Activated T-cell treated with anti-CD3 and anti-CD28 coated beads, Interleukin-2, amount 50 U/mL, for 4 hours (primary cell): ENCODE measurements around the gene PTPRB. TPM values are rescaled to one million over a fixed set of nuclear protein-coding genes. Genes with fewer than 3 reads are reported as not detected.

Experiments used
- ATAC-seq, 2 donors: fragments of 200-7000 bp; cut with Tn5 transposase; one replicate each; pipeline ENCODE4 v1.10.0; 2021
- DNase-seq: peaks from one replicate; pipeline ENCODE4 v3.0.0-alpha.2; 2020
- H3K27me3 Mint-ChIP-seq: one replicate; pipeline ENCODE4 v1.8.0; 2021; ENCODE audit warnings: low read depth, mixed read lengths
- H3K36me3 Mint-ChIP-seq: one replicate; pipeline ENCODE4 v1.8.0; 2022; ENCODE audit warnings: mixed read lengths; ENCODE audit not compliant: insufficient read depth
- H3K4me1 Mint-ChIP-seq: one replicate; pipeline ENCODE4 v1.8.0; 2021; ENCODE audit warnings: low read depth, mixed read lengths
- H3K4me3 Mint-ChIP-seq: one replicate; pipeline ENCODE4 v1.8.0; 2021; ENCODE audit warnings: mild to moderate bottlenecking, moderate library complexity, mixed read lengths
- H3K9me3 Mint-ChIP-seq: one replicate; pipeline ENCODE4 v1.8.0; 2021; ENCODE audit warnings: mixed read lengths
- total RNA-seq, 3 donors: library from RNA; stranded (reverse); gene quantifications; one replicate each; pipeline ENCODE4 v1.2.1, GENCODE V29; 2021

Gene PTPRB
- total RNA-seq, 3 donors from 2014 or later: 0.05 to 0.11 (median 0.05) TPM

- Mint-ChIP-seq H3K4me3 (no peak overlapping the region), H3K27me3 (peaks cover 8% of the 10 kb centered on the region), H3K9me3 (no peaks in the 10 kb centered on the region), H3K4me1 (no peaks in the 10 kb centered on the region), H3K36me3 (no peaks in the 10 kb centered on the region)
- ATAC-seq: no peak
- DNase-seq: no peak
These were observed 9.6 kb downstream of the PTPRB start for GRCh38 chr12:70627677-70628076.

- H3K9me3 Mint-ChIP-seq: no peaks in the 10 kb centered on the region
- ATAC-seq: no peak
These were observed 11.0 kb downstream of the PTPRB start for GRCh38 chr12:70626180-70626579.

DNA sequence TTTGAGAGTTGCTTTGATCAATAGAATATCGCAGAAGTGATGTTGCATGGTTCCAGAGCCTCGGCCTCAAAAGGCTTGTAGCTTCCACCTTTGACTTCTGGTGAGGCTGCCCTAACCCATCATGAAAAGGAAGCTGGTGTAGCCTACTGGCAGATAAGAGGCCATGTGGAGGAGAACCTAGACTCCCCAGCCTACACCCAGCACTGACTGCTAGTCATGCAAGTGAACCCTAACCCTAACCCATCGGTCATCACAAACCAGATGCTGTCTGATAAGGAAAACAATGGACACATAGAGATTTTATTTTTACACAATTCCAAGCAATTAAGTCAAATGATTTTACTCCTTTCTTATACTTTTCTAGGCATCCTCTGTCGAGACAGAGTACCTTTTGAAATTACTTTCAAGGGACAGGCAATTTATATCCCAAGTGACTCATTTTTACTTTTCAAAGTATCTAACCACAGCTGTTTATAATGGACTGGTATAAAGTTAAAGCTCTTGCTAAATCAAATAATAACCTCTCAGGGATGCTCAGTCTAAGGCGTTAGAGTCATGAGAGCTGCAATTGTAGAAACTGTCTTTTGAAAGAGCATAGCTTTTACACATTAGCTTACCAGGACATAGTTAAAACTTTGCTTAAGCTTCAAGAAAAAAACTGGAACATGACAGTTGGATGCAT lies 17.6 kb downstream of the PTPRB start:
- H3K4me3 Mint-ChIP-seq: no peak overlapping the region
- no peak for DNase-seq
- H3K36me3 Mint-ChIP-seq: no peaks in the 10 kb centered on the region
- no peaks in the 10 kb centered on the region for H3K4me1 Mint-ChIP-seq
- peaks cover 10% of the 10 kb centered on the region for H3K27me3 Mint-ChIP-seq
- ATAC-seq: no peak
- H3K9me3 Mint-ChIP-seq: no peaks in the 10 kb centered on the region

More at GRCh38 chr12:70626180-70626579, 11.0 kb downstream of the PTPRB start:
- Mint-ChIP-seq H3K27me3 (peaks cover 8% of the 10 kb centered on the region), H3K4me3 (no peak overlapping the region), H3K4me1 (no peaks in the 10 kb centered on the region), H3K36me3 (no peaks in the 10 kb centered on the region)
- DNase-seq: no peak

DNA sequence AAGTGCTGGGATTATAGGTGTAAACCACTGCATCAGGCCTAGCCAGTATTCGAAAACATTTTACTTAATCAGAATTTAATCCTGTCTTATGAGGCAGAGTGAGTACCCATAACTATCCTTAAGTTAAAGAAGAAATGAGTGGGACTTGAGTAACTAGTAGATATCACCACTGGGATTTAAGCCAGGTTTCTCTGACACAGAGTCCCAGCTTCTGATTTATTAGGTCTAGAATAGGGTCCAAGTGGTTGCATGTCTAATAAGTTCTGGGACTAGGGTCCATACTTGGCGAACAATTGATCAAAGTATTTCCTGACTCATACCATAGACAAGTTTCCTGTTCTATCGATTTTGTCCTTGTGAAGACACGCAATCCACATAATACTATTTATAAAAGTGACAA lies 18.9 kb downstream of the PTPRB start:
- no peaks in the 10 kb centered on the region for H3K4me1 Mint-ChIP-seq
- DNase-seq (no peak), ATAC-seq (no peak)
- no peaks in the 10 kb centered on the region for H3K9me3 Mint-ChIP-seq
- peaks cover 13% of the 10 kb centered on the region for H3K27me3 Mint-ChIP-seq
- H3K36me3 Mint-ChIP-seq: no peaks in the 10 kb centered on the region
- no peak overlapping the region for H3K4me3 Mint-ChIP-seq

DNA sequence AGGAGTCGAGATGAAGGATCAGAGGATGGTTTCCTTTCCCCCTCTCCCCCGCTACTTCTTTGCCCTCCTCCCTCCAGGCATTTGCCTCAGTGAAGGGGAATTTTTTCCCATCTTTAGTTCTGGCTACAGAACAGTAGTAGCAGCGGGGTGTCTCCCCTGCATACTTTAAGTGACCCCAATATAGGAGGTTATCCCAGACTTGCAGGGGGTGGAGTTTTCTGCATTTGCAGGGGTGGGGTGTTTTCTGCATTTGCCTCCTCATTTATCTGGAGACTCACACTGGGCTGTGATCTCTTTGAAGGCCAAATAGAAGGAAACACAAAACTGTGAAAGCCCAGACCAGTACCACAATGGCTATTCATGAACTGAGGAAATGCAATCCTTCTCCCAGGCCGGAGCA lies 19.8 kb downstream of the PTPRB start:
- Mint-ChIP-seq H3K36me3 (no peaks in the 10 kb centered on the region), H3K27me3 (peaks cover 17% of the 10 kb centered on the region), H3K4me3 (no peak overlapping the region), H3K9me3 (no peaks in the 10 kb centered on the region), H3K4me1 (no peaks in the 10 kb centered on the region)
- no peak for DNase-seq
- no peak for ATAC-seq

DNA sequence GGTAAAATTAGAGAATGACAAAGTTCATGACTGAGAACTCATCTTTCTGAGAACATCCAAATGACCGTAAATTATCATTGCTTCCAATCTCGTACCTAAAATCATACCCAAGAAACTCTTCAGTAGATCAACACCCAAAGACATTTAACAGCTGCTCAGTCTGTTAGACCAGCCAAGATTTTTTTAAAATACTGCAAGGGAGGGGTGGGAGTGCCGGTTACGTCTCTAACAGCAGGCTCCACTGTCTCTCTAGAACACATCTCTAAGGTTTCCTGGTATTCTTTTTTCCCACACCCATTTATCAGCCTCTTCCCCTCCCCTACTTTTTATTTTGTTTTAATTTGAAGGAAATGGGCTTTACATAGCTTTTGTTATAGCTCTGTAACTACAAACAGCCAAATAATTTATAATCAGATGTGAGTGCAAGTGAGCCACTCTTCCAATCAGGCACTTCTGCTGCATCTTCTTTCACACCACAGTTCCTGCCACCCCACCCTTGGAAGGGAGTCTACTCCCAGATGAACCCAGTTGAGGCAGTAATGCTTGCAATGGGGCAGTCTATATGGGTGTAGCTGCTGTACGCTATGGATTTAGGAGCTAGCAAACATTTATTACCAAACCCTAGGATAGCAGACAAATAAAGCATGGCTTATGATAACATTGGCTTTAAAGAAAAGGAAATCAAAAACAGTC lies 21.9 kb downstream of the PTPRB start:
- Mint-ChIP-seq H3K36me3 (no peaks in the 10 kb centered on the region), H3K4me3 (no peak overlapping the region), H3K4me1 (no peaks in the 10 kb centered on the region), H3K9me3 (no peaks in the 10 kb centered on the region), H3K27me3 (peaks cover 30% of the 10 kb centered on the region)
- ATAC-seq: no peak
- DNase-seq: no peak

- DNase-seq (no peak), ATAC-seq (peak; percentile 25 to 37)
- Mint-ChIP-seq H3K4me3 (no peak overlapping the region), H3K9me3 (no peaks in the 10 kb centered on the region), H3K4me1 (peaks cover 2% of the 10 kb centered on the region), H3K27me3 (peaks cover 38% of the 10 kb centered on the region), H3K36me3 (no peaks in the 10 kb centered on the region)
These were observed 27.3 kb downstream of the PTPRB start for GRCh38 chr12:70609739-70610491.

DNA sequence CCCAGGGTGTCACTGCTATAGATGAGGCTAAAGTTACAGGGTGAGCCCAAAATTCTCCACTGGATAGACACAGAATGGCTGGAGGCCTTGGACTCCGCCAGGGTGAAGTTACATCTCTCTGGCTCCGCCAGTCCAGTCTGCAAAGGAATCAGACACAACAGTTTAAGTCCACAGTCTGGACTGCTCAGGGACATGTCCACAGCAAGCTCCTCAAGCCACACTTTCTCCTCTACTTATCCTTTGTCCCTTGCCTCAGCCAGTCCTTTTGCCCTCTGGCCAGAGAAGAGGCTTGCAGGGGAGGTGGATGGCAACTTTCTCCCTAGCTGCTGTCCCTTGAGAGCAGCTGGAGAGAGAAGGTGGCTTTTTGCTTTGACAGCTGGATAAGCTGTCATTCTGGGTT lies 28.0 kb downstream of the PTPRB start:
- ATAC-seq: no peak
- Mint-ChIP-seq H3K4me3 (peak overlapping the region; percentile 58), H3K36me3 (no peaks in the 10 kb centered on the region), H3K4me1 (peaks cover 2% of the 10 kb centered on the region), H3K27me3 (peaks cover 41% of the 10 kb centered on the region), H3K9me3 (no peaks in the 10 kb centered on the region)
- DNase-seq: no peak

- no peak overlapping the region for H3K4me3 Mint-ChIP-seq
- H3K27me3 Mint-ChIP-seq: peaks cover 35% of the 10 kb centered on the region
- H3K36me3 Mint-ChIP-seq: no peaks in the 10 kb centered on the region
- no peaks in the 10 kb centered on the region for H3K9me3 Mint-ChIP-seq
- peaks cover 2% of the 10 kb centered on the region for H3K4me1 Mint-ChIP-seq
- no peak for ATAC-seq
- DNase-seq: no peak
These were observed 29.0 kb downstream of the PTPRB start for GRCh38 chr12:70608184-70608583.

DNA sequence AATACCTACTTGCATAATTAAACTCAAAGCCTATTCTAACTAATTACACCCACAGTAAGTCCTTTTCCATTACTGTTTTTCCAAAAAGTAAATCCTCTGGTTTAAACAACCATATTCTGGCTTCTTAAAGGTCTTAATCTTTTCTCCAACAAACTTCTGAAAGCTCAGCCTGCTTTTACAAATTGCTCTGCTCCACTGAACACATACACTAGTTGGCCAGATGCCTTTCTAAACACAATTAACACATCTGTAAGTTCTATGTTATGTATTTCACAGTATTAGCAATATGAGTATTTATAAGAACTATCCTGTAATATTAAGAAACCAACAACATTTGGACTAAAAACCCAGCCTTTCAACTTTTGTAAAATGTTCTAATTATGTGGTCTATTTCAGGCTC lies 30.1 kb downstream of the PTPRB start:
- Mint-ChIP-seq H3K4me3 (no peak overlapping the region), H3K36me3 (no peaks in the 10 kb centered on the region), H3K4me1 (peaks cover 2% of the 10 kb centered on the region), H3K27me3 (peaks cover 37% of the 10 kb centered on the region), H3K9me3 (no peaks in the 10 kb centered on the region)
- DNase-seq (no peak), ATAC-seq (no peak)

- no peaks in the 10 kb centered on the region for H3K36me3 Mint-ChIP-seq
- no peak for DNase-seq
- H3K9me3 Mint-ChIP-seq: no peaks in the 10 kb centered on the region
- no peak overlapping the region for H3K4me3 Mint-ChIP-seq
- H3K4me1 Mint-ChIP-seq: peaks cover 2% of the 10 kb centered on the region
- H3K27me3 Mint-ChIP-seq: peaks cover 32% of the 10 kb centered on the region
- no peak for ATAC-seq
These were observed 31.3 kb downstream of the PTPRB start for GRCh38 chr12:70605976-70606375.

DNA sequence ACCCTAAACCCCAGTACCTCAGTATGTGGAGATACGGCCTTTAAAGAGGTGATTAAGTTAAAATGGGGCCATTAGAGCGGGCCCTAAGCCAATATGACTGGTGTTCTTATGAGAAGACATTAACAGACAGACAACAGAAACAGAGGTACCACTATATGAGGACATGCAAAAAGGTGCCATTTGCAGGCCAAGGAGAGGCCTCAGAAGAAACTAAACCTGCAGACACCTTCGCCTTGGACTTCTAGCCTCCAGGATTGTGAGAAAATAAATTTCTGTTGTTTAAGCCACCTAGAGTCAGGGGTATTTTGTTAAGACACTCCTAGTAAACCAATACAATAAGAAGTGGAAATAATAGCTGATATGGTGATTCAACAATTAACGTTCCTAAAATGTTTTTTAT lies 32.6 kb downstream of the PTPRB start:
- no peaks in the 10 kb centered on the region for H3K9me3 Mint-ChIP-seq
- ATAC-seq: no peak

GRCh38 chr12:70603044-70603443 lies 34.2 kb downstream of the PTPRB start:
- ATAC-seq (no peak), DNase-seq (no peak)
- Mint-ChIP-seq H3K4me3 (no peak overlapping the region), H3K27me3 (peaks cover 11% of the 10 kb centered on the region), H3K9me3 (no peaks in the 10 kb centered on the region), H3K36me3 (no peaks in the 10 kb centered on the region), H3K4me1 (no peaks in the 10 kb centered on the region)

More for the DNA sequence above, 32.6 kb downstream of the PTPRB start:
- no peaks in the 10 kb centered on the region for H3K36me3 Mint-ChIP-seq
- H3K4me3 Mint-ChIP-seq: no peak overlapping the region
- DNase-seq: no peak
- peaks cover 24% of the 10 kb centered on the region for H3K27me3 Mint-ChIP-seq
- peaks cover 2% of the 10 kb centered on the region for H3K4me1 Mint-ChIP-seq

DNA sequence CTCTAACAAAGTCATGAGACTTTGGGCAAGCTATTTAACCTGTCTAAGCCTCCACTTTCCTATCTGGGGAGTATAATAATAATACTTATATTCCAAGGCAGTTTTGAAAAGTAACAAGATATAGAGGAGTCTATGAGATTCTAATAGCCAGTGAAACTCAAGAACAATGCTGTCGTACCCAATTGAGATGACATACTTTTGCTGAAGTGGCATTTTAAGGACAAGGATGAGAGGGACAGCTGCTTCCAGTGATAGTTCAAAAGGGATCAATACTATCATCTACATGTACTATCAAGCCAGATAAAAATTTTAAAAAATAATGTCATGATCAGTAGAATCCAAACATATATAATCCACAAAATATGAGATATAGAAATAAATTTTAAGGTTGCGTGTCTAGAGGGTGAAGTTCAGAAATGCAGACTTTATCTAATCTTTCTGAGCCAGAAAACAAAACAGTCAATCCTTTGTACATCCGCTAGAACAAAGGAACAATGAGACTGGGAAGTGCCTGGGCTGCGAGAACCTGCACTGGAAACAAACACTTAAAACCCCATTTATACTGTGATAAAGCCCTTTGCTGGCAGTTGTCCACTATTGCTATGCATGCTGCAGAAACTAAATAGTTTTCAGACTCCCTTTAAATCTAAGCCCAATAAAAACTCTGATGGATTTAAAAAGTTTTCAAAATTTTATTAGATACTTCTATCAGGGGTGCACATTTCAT lies 38.6 kb downstream of the PTPRB start:
- H3K4me1 Mint-ChIP-seq: no peaks in the 10 kb centered on the region
- no peaks in the 10 kb centered on the region for H3K9me3 Mint-ChIP-seq
- no peak overlapping the region for H3K4me3 Mint-ChIP-seq
- H3K27me3 Mint-ChIP-seq: peaks cover 10% of the 10 kb centered on the region
- no peaks in the 10 kb centered on the region for H3K36me3 Mint-ChIP-seq
- DNase-seq: no peak
- ATAC-seq: no peak
